ENCODE data around the gene CLCN6.
"Not testable (repeated sequence)": the region's sequence is repeated elsewhere in the genome, so short reads cannot be mapped to it uniquely, and the experiment has no call there.

CLCN6 gene

DNA sequence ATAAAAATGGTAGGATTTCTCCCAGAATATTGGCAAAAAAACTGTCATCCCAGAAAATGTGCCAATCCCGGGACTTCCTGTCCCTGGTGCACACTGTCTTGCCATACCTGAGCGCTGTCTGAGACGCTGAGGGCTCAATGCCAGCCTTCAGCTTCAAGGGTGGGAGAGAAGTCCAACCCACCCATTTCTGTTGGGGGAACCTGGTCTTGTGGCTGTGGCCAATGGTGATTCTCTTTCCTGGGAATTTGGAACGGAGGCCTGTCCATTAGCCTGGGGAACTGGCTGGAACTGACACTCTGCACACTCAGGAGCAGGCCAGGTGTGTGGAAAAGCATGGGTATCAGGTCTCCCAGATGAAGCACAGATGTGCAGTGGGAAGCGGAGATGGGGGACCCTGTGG lies 6.9 kb upstream of the CLCN6 start:
- H3K4me1 Mint-ChIP-seq (ENCODE audit: low read depth): peaks cover 28% of the 10 kb centered on the region
- no peak overlapping the region for H3K4me3 Mint-ChIP-seq
- no peaks in the 10 kb centered on the region for H3K9me3 Mint-ChIP-seq (ENCODE audit: low read depth)
- no peak overlapping the region for H3K27ac Mint-ChIP-seq
- H3K27me3 Mint-ChIP-seq: no peaks in the 10 kb centered on the region
- H3K36me3 Mint-ChIP-seq: peaks cover 6% of the 10 kb centered on the region

DNA sequence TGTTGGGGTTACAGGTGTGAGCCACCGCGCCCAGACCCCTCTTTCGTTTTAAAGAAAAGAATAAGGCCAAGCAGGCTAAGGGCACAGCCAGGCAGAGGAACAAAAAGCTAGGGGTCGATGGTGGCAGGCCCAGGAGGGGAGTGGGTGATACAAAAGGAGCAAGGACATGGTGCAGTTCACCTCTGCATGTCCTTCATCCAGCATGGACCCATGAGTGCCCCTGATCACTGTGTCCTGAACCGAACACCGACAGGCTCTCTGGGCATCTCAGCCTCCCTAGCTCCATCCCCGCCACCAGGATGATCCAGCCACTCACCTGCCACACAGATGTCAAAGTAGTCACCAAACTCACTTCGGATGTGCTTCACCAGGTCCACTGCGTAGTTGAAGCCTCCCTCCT lies 6.1 kb upstream of the CLCN6 start:
- Mint-ChIP-seq H3K27me3 (no peaks in the 10 kb centered on the region), H3K4me3 (no peak overlapping the region), H3K27ac (no peak overlapping the region), H3K36me3 (peaks cover 6% of the 10 kb centered on the region), H3K4me1 (ENCODE audit: low read depth) (peaks cover 34% of the 10 kb centered on the region), H3K9me3 (ENCODE audit: low read depth) (no peaks in the 10 kb centered on the region)

DNA sequence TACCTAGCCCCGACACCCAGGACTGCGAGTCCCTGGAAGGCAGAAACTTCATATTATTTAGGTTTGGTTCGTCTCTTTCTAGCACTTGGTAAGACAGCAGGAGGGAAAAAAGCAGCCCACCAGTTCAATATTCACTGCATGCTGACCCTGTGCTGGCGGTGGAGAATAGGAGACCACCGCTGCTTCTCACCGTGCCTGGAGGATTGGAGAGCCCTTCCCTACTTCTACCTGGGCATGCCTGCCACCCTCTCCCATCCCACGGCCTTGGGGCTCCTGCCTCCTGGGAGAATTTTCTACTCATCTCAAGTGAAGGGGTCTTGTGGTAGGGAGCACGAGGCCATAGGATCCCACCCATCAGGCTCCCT lies 5.6 kb upstream of the CLCN6 start:
- peaks cover 34% of the 10 kb centered on the region for H3K4me1 Mint-ChIP-seq (ENCODE audit: low read depth)
- H3K4me3 Mint-ChIP-seq: no peak overlapping the region
- H3K9me3 Mint-ChIP-seq (ENCODE audit: low read depth): no peaks in the 10 kb centered on the region
- H3K36me3 Mint-ChIP-seq: peaks cover 4% of the 10 kb centered on the region
- H3K27me3 Mint-ChIP-seq: no peaks in the 10 kb centered on the region
- H3K27ac Mint-ChIP-seq: no peak overlapping the region

DNA sequence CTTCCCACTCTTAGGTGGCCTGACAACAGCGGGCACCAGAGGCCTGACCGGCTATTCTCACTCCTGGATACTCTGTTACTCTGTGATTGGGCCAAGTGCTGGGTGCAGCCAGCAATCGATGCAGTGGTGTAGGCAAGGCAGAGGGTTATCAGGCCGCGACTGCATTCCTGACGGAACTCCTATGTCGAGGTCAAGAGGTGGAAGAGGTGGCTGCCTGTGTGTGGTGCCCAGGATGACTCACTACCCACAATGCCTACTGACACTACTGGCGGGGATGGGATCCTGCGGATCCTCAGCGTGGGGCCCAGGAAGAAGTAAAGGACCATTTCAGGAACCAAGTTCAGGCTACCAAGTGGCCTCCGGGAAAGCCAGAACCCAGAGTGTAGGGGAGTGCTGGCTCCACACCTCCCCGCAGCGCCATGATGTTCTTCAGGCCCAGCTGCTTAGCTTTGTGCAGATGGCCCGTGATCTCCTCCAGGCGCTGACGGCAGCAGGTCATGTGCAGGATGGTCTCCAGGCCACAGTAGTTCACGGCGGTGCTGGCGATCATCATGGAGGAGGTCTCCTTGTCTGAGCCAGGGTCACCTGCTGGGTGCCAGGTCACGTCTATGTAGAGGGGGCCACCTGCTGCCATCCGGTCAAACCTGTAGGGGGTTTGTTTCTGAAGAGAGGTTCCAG lies 5.1 kb upstream of the CLCN6 start:
- no peaks in the 10 kb centered on the region for H3K9me3 Mint-ChIP-seq (ENCODE audit: low read depth)
- peaks cover 3% of the 10 kb centered on the region for H3K36me3 Mint-ChIP-seq
- H3K27me3 Mint-ChIP-seq: no peaks in the 10 kb centered on the region
- H3K4me1 Mint-ChIP-seq (ENCODE audit: low read depth): peaks cover 34% of the 10 kb centered on the region
- no peak overlapping the region for H3K27ac Mint-ChIP-seq
- H3K4me3 Mint-ChIP-seq: no peak overlapping the region

DNA sequence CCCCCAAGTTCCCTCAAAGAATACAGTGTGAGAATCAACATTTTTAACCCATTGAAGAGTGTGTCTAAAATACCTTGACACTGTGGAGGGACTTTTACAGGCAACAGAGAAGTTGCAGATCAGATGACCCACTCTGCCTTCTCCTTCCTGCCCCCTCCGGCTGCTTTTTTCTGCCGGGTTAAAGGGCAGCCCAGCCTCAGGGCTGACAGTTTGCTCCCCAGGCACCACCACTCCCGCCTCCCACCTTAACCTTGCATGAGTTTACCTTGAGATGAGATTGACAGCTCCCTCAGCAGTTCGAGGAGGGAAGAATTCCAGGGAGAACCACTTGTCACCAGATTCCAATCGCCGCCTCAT lies 3.4 kb upstream of the CLCN6 start:
- Mint-ChIP-seq H3K27me3 (no peaks in the 10 kb centered on the region), H3K4me1 (ENCODE audit: low read depth) (peaks cover 46% of the 10 kb centered on the region), H3K36me3 (peaks cover 3% of the 10 kb centered on the region), H3K4me3 (peak overlapping the region; percentile 98), H3K27ac (peak overlapping the region; percentile 58), H3K9me3 (ENCODE audit: low read depth) (no peaks in the 10 kb centered on the region)

DNA sequence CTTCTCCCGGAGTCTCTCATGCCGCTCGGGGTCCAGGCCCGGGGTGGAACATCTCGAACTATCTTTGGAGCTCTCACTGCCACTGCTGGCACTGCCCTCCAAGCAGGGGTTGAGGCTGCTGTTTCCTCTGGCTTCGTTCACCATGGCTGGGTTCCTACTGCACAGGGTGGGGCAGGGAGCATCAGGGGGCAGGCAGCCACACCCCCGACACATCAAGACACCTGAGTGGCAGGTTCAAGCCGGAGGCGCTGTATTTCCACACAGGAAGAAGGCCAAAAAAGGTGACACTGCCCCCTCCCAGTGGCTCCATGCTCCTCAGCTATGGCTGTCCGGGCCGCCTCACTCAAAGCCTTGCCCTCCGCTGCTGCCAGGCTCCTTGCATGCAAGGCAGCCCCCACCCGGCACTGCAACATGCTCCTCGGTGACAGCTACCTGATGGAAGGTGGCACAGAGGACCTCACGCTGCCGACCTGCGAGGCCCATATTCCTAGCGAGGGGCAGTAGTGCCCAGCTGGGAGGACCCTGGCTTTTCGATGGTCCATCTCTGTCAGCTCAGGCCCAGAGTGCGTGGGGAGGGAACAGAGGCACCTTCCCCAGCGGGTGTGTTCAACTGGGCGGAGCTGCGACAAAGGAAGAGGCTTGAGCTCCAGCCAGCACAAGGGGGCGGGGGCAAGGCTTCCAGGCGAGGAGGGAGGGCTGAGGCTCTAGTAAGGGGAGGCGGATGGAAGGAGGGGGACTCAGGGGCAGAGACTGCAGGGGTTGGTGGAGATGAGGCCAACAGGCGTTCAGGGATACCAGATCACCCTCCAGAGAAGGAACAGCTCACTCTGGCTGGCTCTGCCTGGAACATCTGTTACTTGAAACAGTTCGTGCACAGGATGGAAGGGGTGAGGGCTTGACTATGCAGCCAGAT lies 2.8 kb upstream of the CLCN6 start:
- Mint-ChIP-seq H3K9me3 (ENCODE audit: low read depth) (no peaks in the 10 kb centered on the region), H3K27ac (peak overlapping the region; percentile 58), H3K4me3 (peak overlapping the region; percentile 98), H3K4me1 (ENCODE audit: low read depth) (peaks cover 51% of the 10 kb centered on the region), H3K36me3 (peaks cover 3% of the 10 kb centered on the region), H3K27me3 (no peaks in the 10 kb centered on the region)

DNA sequence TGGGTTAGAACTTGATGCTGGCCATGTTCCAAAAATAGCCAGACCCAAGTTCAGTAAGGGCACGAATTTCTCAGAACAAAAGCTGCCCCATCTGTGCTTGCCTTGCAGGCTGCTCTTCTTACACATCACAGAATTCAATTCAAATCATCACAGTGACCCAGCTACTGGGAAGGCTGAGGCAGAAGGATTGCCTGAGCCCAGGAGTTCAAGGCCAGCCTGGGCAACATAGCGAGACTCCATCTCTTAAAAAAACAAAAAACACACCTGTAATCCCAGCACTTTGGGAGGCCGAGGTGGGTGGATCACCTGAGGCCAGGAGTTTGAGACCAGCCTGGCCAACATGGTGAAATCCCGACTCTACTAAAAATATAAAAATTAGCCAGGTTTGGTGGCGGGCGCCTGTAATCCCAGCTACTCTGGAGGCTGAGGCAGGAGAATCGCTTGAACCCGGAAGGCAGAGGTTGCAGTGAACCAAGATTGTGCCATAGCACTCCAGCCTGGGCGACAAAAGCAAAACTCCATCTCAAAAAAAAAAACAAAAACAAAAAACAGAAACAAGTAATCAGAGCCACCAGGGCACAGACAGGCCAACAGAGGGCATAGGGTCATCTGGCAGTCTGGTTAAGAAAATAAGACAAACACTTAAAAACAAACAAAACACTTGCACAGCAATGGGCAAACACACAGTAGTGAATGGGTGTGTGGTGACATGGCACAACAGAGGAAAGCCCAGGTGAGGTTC lies 1.9 kb upstream of the CLCN6 start:
- peak overlapping the region; percentile 66 for H3K27ac Mint-ChIP-seq
- H3K4me1 Mint-ChIP-seq (ENCODE audit: low read depth): peaks cover 56% of the 10 kb centered on the region
- H3K27me3 Mint-ChIP-seq; H3K9me3 Mint-ChIP-seq (ENCODE audit: low read depth); H3K36me3 Mint-ChIP-seq: not testable (repeated sequence)
- H3K4me3 Mint-ChIP-seq: peak overlapping the region; percentile 98

DNA sequence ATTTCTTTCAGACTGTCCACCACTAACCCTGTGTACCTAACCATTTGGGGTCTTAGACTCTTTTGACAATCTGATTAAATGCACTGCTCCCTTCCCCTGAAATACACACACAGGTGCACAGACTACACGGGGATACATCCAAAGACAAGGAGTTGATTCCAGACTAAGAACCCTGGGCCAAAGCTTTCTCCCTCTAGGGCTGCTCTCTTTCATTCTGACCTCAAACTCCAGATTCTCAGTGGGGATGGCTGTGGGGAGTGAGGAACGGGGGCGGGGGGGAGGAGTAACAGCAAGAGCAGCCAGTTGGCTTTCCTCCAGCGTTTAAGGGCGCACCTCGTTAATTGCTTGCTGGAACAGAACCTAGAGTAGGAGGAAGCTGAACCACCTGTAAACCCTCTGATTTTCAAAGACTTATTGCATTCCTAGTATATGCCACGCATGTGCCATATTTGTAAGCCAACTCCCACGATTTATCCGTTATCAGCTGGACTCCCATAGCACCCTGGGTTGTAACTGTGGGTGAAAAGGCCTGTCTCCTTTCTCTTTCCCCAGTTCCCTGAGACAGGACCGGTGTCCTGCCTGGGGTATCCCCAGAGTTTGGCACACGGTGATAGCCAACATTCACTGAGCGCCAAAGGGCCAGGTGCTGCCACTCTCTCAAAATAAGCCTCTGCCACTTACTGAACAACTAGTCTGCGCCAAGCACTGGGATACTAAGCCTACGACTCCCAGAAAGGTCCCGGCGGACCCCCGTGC lies 1.1 kb upstream of the CLCN6 start:
- Mint-ChIP-seq H3K27me3 (no peaks in the 10 kb centered on the region), H3K36me3 (peaks cover 5% of the 10 kb centered on the region), H3K4me3 (peak overlapping the region; percentile 98), H3K27ac (peak overlapping the region; percentile 66), H3K9me3 (ENCODE audit: low read depth) (no peaks in the 10 kb centered on the region), H3K4me1 (ENCODE audit: low read depth) (peaks cover 59% of the 10 kb centered on the region)

DNA sequence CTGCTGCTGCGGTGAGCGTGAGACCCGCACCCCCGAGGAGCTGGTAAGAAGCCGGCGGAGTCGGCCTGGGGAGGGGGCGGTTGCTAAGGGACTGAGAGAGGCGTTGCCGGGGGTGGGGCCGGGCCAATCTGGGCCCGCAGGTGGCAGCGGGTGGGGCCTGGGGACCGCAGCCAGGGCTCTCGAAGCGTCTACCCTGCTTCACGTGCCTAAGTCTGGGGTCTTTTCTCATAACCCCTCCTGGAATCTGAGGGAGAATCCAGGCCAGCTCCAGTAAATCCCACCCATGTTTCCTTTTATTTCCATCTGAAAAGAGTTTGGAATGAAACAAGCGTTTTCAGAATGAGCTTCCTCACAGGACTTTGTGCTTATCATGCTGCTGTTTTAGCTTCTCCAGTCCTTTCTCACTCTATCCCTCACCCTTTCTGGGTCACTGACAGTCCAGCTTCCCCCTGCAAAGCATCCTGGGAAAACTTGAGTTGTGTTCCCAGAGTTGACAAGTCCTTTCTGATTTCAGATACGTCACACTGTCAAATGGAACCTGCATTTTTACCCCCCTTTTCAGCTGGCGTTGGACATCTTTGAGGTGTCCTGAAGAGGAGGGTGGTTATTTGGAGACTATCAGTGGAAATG lies 431 bp downstream of the CLCN6 start:
- H3K4me3 Mint-ChIP-seq: peak overlapping the region; percentile 98

DNA sequence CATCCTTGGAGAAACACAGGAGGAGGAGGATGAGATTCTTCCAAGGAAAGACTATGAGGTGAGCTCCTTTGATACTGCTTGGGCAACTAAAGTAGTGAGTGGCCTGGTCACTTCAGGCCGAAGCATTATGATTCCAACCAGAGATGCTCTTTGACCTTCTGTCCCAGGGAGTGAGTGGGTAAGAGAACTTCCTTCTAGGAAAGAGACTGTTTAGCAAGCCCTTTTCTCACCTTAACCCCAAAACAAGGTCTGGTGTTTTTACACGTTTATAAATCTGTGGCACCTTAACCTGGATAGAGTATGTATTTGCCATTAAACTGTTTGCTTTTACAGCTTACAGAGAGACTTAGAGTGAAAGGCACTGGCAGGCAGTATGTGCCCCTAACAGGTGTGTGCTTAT lies 1.1 kb downstream of the CLCN6 start:
- Mint-ChIP-seq H3K36me3 (peaks cover 2% of the 10 kb centered on the region), H3K27ac (peak overlapping the region; percentile 82), H3K9me3 (ENCODE audit: low read depth) (no peaks in the 10 kb centered on the region), H3K4me1 (ENCODE audit: low read depth) (peaks cover 51% of the 10 kb centered on the region), H3K27me3 (no peaks in the 10 kb centered on the region), H3K4me3 (peak overlapping the region; percentile 98)

More for the DNA sequence above, 431 bp downstream of the CLCN6 start:
- H3K27ac Mint-ChIP-seq: peak overlapping the region; percentile 97
- no peaks in the 10 kb centered on the region for H3K9me3 Mint-ChIP-seq (ENCODE audit: low read depth)
- H3K36me3 Mint-ChIP-seq: peaks cover 2% of the 10 kb centered on the region
- peaks cover 56% of the 10 kb centered on the region for H3K4me1 Mint-ChIP-seq (ENCODE audit: low read depth)
- H3K27me3 Mint-ChIP-seq: no peaks in the 10 kb centered on the region

DNA sequence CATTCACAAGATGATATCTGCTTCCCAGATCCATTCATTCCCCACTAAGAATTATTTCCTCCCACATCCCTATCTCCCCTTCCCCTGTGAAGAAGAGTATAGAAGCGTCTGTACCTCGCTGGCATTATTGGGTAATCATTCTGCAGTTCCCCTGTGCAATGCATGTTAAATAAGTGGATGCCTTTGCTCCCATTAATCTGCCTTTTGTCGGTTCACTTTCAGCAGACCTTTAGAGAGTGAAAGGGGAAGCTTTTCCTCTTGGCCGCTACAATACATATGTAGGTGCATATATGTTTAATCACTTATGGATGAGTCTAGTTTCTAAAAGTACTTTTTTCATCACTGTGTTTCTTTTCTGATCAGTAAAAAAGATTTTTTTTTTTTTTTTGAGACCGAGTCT lies 7.0 kb downstream of the CLCN6 start:
- Mint-ChIP-seq H3K36me3 (peaks cover 8% of the 10 kb centered on the region), H3K9me3 (ENCODE audit: low read depth) (no peaks in the 10 kb centered on the region), H3K27ac (no peak overlapping the region), H3K4me1 (ENCODE audit: low read depth) (peaks cover 11% of the 10 kb centered on the region), H3K27me3 (no peaks in the 10 kb centered on the region), H3K4me3 (no peak overlapping the region)

DNA sequence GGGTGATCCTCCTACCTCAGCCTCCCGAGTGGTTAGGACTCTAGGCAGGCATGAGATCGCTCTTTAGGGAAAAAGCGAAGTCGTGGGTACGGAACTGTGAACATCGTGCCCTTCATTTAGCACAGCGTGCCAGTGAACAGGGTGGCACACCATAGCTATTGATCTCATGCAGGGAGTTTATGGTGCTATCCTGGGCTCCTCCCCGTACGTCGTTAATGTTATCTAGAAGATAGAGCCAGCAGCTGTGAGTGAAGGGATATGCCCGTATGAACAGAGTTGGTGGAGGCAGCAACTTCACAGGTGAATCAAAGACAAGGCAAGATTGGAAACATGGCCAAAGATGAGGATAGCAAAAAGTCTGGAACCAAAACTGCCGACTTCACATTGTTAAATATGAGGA lies 11.2 kb downstream of the CLCN6 start:
- no peaks in the 10 kb centered on the region for H3K27me3 Mint-ChIP-seq
- peaks cover 6% of the 10 kb centered on the region for H3K36me3 Mint-ChIP-seq
- H3K4me3 Mint-ChIP-seq: no peak overlapping the region
- H3K9me3 Mint-ChIP-seq (ENCODE audit: low read depth): no peaks in the 10 kb centered on the region
- peaks cover 2% of the 10 kb centered on the region for H3K4me1 Mint-ChIP-seq (ENCODE audit: low read depth)
- H3K27ac Mint-ChIP-seq: no peak overlapping the region

DNA sequence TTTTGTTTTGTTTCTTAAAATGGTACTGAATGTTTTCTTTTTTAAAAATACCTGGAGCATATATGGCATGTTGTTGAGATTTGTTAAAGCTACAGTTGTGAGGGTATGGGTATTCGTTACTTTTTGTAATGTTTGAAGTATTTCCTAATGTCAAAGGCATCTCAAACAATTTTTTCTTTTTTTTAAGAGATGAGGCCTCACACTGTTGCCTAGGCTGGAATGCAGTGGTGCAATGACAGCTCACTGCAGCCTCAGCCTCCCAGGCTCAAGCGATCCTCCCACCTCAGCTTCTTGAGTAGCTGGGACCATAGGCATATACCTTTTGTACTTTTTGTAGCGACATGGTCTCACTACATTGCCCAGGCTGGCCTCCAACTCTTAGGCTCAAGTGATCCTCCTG lies 16.1 kb downstream of the CLCN6 start:
- no peaks in the 10 kb centered on the region for H3K9me3 Mint-ChIP-seq (ENCODE audit: low read depth)
- no peak overlapping the region for H3K27ac Mint-ChIP-seq
- H3K36me3 Mint-ChIP-seq: peaks cover 3% of the 10 kb centered on the region
- H3K27me3 Mint-ChIP-seq: no peaks in the 10 kb centered on the region
- no peak overlapping the region for H3K4me3 Mint-ChIP-seq
- no peaks in the 10 kb centered on the region for H3K4me1 Mint-ChIP-seq (ENCODE audit: low read depth)

DNA sequence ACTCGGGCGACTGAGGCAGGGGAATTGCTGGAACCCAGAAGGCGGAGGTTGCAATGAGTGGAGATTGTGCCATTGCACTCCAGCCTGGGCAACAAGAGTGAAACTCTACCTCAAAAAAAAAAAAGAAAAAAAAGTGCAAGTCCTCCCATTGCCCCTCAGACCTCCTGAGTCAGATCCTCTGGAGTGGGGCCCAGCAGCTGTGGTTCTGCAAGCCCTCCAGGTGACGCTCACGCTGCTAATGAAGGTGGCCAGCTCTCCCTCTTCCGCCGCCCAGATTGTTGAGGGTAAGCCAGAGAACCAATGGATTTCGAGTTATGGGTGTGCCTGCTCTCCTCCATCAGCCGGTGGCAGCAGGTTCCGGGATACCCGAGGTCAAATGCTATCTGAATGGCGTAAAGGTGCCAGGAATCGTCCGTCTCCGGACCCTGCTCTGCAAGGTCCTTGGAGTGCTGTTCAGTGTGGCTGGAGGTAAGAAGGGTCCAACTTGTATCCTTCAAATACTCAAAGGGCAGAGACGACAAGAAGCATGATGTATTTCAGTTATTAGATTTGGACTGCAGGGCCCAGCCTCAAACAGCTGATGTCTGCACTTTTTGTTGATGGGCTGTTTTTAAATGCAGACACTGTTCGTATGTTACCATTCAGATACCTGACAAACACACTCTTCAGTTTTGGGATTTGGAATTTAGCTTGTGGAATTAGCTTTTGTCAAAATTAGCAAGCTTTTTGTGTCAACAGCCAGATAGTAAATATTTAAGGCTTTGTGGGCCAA lies 17.6 kb downstream of the CLCN6 start:
- Mint-ChIP-seq H3K4me1 (ENCODE audit: low read depth) (no peaks in the 10 kb centered on the region), H3K27ac (no peak overlapping the region), H3K4me3 (no peak overlapping the region), H3K27me3 (no peaks in the 10 kb centered on the region), H3K9me3 (ENCODE audit: low read depth) (no peaks in the 10 kb centered on the region), H3K36me3 (no peaks in the 10 kb centered on the region)
